Liver (tissue), 3 donors: ENCODE measurements around the gene BTBD9.

Source experiments
- EGR1 ChIP-seq, 2 donors: IDR thresholded peaks; 2 replicates each; pipeline ENCODE4 v1.6.1; 2016 to 2018; ENCODE audit warnings: antibody characterized with exemption in 2 of 2, low read depth in 2 of 2
- GABPA ChIP-seq, 2 donors: IDR thresholded peaks in 1 of 2; conservative IDR thresholded peaks in 1 of 2; 2 replicates each; pipeline ENCODE4 v1.6.1; 2016; ENCODE audit warnings: antibody characterized with exemption in 2 of 2, mild to moderate bottlenecking in 1 of 2, moderate library complexity in 1 of 2
- RAD21 ChIP-seq, 2 donors: IDR thresholded peaks; 2 replicates each; pipeline ENCODE4 v1.6.1; 2016; ENCODE audit warnings: antibody characterized with exemption in 2 of 2, mild to moderate bottlenecking in 2 of 2
- RXRA ChIP-seq, 2 donors: IDR thresholded peaks; 2 replicates each; pipeline ENCODE4 v1.6.1; 2017 to 2018; ENCODE audit warnings: antibody characterized with exemption in 2 of 2, mild to moderate bottlenecking in 1 of 2
- SP1 ChIP-seq: IDR thresholded peaks from 2 replicates; pipeline ENCODE4 v1.6.1; 2018; ENCODE audit warnings: antibody characterized with exemption, mild to moderate bottlenecking
- YY1 ChIP-seq: IDR thresholded peaks from 2 replicates; pipeline ENCODE4 v1.6.1; 2016; ENCODE audit warnings: antibody characterized with exemption, mild to moderate bottlenecking
- TF ChIP-seq, protein P1 (sequence below): fragments of 150-350 bp; IDR thresholded peaks from 2 replicates; pipeline ENCODE4 v1.5.1; 2017; ENCODE audit warnings: improper control_type of control experiment, low read depth, low read length; ENCODE audit not compliant: missing input control
- TF ChIP-seq, protein P2 (sequence below): IDR thresholded peaks from 2 replicates; pipeline ENCODE4 v1.6.1; 2016; ENCODE audit warnings: antibody characterized with exemption, mild to moderate bottlenecking
- TF ChIP-seq, protein P3 (sequence below): IDR thresholded peaks from 2 replicates; pipeline ENCODE4 v1.6.1; 2016; ENCODE audit warnings: antibody characterized with exemption
- TF ChIP-seq, protein P4 (sequence below): IDR thresholded peaks from 2 replicates; pipeline ENCODE4 v1.6.1; 2016; ENCODE audit warnings: antibody characterized with exemption
- donor health status: healthy.
- donor health status: healthy.

DNA sequence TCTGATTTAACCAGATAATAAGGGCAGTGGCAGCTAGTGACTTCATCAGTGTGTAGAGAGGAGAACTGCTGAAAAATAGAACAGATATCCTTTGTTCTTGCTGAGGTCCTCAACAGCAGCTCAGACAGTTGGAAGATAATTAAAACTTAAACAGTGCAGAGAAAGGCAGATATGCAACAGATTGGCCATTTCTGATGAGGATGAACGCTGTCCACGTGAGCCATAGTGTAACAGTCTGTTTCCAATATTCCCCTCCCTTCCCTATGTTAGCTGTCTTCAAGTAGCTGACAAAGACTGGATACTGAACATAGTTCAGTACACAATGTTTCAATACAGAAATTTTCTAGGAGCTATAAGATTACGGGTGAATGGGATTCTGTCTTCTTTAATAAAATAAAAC, 291.4 kb downstream of the BTBD9 start:
- TF ChIP-seq, protein P1, sequence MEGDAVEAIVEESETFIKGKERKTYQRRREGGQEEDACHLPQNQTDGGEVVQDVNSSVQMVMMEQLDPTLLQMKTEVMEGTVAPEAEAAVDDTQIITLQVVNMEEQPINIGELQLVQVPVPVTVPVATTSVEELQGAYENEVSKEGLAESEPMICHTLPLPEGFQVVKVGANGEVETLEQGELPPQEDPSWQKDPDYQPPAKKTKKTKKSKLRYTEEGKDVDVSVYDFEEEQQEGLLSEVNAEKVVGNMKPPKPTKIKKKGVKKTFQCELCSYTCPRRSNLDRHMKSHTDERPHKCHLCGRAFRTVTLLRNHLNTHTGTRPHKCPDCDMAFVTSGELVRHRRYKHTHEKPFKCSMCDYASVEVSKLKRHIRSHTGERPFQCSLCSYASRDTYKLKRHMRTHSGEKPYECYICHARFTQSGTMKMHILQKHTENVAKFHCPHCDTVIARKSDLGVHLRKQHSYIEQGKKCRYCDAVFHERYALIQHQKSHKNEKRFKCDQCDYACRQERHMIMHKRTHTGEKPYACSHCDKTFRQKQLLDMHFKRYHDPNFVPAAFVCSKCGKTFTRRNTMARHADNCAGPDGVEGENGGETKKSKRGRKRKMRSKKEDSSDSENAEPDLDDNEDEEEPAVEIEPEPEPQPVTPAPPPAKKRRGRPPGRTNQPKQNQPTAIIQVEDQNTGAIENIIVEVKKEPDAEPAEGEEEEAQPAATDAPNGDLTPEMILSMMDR: no peak
- TF ChIP-seq, protein P2, sequence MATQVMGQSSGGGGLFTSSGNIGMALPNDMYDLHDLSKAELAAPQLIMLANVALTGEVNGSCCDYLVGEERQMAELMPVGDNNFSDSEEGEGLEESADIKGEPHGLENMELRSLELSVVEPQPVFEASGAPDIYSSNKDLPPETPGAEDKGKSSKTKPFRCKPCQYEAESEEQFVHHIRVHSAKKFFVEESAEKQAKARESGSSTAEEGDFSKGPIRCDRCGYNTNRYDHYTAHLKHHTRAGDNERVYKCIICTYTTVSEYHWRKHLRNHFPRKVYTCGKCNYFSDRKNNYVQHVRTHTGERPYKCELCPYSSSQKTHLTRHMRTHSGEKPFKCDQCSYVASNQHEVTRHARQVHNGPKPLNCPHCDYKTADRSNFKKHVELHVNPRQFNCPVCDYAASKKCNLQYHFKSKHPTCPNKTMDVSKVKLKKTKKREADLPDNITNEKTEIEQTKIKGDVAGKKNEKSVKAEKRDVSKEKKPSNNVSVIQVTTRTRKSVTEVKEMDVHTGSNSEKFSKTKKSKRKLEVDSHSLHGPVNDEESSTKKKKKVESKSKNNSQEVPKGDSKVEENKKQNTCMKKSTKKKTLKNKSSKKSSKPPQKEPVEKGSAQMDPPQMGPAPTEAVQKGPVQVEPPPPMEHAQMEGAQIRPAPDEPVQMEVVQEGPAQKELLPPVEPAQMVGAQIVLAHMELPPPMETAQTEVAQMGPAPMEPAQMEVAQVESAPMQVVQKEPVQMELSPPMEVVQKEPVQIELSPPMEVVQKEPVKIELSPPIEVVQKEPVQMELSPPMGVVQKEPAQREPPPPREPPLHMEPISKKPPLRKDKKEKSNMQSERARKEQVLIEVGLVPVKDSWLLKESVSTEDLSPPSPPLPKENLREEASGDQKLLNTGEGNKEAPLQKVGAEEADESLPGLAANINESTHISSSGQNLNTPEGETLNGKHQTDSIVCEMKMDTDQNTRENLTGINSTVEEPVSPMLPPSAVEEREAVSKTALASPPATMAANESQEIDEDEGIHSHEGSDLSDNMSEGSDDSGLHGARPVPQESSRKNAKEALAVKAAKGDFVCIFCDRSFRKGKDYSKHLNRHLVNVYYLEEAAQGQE: no peak
- TF ChIP-seq, protein P3, sequence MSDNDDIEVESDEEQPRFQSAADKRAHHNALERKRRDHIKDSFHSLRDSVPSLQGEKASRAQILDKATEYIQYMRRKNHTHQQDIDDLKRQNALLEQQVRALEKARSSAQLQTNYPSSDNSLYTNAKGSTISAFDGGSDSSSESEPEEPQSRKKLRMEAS: no peak
- TF ChIP-seq RAD21 (IDR thresholded peaks at IDR 0.05) (no peak), GABPA (IDR thresholded peaks at IDR 0.05 in 1 of 2, conservative IDR thresholded peaks at IDR 0.05 in 1 of 2) (no peak), RXRA (IDR thresholded peaks at IDR 0.05) (no peak), SP1 (no peak), EGR1 (IDR thresholded peaks at IDR 0.05; ENCODE audit: low read depth in 2 of 2) (no peak), YY1 (no peak)
- TF ChIP-seq, protein P4, sequence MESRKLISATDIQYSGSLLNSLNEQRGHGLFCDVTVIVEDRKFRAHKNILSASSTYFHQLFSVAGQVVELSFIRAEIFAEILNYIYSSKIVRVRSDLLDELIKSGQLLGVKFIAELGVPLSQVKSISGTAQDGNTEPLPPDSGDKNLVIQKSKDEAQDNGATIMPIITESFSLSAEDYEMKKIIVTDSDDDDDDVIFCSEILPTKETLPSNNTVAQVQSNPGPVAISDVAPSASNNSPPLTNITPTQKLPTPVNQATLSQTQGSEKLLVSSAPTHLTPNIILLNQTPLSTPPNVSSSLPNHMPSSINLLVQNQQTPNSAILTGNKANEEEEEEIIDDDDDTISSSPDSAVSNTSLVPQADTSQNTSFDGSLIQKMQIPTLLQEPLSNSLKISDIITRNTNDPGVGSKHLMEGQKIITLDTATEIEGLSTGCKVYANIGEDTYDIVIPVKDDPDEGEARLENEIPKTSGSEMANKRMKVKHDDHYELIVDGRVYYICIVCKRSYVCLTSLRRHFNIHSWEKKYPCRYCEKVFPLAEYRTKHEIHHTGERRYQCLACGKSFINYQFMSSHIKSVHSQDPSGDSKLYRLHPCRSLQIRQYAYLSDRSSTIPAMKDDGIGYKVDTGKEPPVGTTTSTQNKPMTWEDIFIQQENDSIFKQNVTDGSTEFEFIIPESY: no peak
